NCI-H526 (cell line): ENCODE results near the gene SOX2.

ENCODE experiments used
- DNase-seq, 2 experiments: peaks; one replicate each; lab custom pipeline; 2025; lab: John Stamatoyannopoulos, UW

Gene SOX2

DNA sequence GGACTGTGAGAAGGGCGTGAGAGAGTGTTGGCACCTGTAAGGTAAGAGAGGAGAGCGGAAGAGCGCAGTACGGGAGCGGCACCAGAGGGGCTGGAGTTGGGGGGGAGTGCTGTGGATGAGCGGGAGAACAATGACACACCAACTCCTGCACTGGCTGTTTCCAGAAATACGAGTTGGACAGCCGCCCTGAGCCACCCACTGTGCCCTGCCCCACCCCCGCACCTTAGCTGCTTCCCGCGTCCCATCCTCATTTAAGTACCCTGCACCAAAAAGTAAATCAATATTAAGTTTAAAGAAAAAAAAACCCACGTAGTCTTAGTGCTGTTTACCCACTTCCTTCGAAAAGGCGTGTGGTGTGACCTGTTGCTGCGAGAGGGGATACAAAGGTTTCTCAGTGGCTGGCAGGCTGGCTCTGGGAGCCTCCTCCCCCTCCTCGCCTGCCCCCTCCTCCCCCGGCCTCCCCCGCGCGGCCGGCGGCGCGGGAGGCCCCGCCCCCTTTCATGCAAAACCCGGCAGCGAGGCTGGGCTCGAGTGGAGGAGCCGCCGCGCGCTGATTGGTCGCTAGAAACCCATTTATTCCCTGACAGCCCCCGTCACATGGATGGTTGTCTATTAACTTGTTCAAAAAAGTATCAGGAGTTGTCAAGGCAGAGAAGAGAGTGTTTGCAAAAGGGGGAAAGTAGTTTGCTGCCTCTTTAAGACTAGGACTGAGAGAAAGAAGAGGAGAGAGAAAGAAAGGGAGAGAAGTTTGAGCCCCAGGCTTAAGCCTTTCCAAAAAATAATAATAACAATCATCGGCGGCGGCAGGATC lies at the start of gene SOX2:
TSS of gene SOX2 (plus strand) at position 601 of the 811 bp plus-strand sequence. CDS start 436 bp downstream, outside the sequence.
- DNase-seq: peak; percentile 51 to 88

DNA sequence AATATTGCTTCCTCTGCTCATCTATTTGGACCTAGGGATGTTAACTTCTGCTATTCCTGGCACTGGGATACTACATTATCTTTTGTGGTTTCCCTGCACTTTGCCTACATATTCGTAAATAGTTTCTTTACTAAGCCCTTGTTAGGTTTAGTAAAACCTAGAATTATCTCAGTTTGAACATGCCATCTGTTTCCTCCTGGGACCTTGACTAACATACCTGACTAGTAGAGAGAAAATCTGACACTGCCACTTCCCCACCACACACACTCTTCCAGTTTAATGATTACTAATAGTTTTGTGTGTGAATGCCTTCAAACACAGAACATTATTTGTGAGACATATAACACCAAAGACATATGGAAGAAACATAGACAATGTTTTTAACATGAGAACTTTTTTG lies 28.2 kb upstream of the SOX2 start:
- no peak for DNase-seq

DNA sequence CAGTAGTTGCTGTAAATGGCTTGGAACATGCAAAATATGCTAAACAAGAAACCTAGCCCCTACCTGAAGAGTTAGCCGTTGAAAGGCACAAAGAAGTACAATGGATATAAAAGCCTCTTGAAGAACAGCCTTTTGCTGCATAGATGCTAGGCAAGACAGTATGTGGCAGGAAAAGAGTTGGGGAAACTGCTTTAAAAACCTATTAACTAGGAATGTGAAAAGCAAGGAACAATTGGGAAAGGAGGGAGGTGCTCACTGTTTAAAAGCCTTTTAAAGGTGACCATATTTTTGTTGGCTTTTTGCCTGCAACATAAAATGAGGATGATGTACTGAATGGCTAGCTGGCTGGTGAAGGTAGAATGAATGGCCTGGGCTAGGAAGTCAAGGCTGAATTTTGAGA lies 24.5 kb upstream of the SOX2 start:
- no peak for DNase-seq

DNA sequence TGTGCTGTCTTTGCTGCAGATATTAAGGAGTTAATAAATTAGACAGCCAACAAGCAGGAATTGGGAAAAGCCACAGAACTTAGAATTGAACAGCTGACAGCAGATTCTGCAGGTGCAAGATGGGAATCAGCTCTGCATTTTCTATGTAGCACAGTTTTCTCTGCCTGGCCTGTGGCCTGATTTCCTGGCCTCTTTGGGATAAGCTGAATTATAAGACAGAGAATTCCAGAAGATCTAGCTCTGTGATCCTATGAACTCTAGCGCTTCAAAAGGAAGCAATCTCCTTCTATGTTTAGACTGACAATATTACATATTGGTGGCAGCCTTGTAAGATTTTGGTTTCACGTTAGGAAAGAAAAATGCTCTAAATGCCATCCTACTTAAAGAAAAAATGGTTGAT lies 24.0 kb upstream of the SOX2 start:
- no peak for DNase-seq

DNA sequence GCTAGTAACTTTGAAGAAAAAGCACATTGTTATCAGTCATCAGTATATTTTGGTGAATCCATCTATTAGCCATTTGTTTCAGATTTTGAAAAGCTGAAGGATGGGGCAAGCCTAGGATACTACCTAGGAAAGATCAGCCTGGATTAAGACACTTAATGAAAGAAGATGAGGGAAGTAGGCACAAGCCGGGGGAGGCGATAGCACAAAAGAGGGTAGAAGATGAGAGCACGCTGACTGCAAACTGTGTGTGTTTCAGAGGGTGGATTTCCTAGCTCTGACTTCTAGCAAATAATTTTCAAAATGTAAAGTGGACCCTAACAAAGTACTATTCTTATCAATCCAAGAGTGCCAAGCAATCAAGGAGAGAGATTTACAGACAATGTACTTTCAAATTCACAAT lies 22.2 kb upstream of the SOX2 start:
- DNase-seq: no peak

DNA sequence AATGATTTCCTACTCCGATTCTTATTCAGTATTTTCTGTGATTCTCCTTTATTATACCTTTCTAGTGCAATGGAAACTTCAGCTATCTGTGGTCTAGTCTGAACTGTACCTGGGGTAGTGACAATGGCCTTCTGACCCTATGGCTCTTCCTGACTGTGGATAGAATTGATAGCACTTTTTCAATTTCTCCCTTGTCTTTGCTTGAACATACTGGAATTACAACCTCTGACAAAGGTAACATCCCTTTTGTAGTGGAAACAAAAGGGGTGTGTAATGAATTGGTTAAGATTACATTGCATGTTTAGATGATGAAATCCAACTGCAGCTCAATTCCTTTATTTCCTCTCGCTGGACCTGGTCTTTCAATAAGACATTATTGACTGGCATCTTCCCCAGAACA lies 21.0 kb upstream of the SOX2 start:
- DNase-seq: no peak

DNA sequence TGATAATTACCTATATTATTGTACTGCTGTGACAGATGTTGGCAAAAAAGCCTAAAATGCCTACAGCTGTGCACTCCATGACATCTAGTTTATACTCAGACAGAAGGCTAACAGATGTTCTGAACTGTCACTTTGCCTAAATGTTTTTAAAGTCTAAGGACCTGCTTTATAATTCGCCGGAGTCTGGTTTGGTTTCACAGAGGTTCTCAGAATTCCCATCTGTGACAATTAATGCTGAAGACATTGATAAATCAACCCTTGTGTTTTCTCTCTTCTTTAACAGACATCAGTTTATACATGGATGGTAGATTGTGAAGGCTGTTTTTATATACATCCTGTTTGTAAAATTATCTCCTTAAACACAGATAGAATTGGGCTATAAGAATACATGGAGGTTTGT lies 19.8 kb upstream of the SOX2 start:
- no peak for DNase-seq

DNA sequence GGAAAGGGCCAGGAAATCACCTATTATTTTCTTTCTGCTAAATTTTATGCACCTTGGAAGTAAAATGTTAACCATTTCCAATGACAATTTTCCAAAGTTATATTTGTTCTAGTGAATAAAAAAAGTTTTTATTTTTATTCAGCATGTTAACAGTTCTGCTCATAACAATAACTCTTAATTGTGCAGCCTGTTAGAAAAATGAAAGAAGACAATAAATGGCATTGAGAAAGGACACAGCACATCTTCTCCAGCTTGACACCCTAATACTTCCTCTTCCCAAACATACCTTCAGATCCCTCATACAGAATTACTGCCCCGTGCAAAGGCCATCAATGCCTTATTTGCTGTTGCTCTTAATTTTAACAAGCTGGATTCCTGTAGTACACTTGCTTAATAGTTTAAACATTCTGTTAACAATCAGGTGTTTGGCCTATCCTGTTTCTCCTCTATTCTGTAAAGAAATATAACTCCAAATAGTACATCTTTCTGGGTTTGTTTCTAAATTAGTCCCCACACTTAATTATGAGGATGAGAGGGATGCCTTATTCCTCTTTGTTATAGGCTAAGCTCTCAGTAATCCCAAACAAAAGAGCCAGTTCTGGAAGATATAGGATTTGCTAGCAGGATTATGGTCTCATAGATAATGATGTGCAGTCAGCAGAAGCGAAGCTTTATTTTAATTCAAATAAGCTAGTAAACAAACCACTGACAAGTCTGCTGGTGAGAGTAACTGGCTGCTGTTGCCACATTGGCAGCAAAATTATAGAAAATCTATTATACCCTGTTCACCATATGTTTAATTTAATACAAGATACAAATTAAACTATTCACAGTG lies 19.2 kb upstream of the SOX2 start:
- DNase-seq: no peak

DNA sequence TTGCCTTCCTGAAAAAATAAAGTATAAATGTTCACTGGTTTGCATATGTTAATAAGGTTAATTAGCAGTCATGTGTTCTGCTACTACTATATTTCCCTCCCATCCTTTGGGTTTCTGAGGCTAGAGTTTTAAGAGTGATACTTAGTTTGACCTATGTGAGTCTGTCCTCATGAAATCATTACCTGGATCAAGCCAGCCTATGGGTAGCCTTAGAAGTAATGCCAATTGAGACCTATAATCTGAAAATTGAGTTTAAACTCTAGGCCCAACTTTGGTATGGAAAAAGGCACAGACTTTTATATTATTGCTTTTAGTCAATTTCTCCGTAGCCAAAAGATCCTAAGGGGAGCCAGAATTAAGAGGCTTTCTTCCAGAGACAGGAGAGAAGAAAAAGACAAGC lies 18.4 kb upstream of the SOX2 start:
- DNase-seq: no peak

DNA sequence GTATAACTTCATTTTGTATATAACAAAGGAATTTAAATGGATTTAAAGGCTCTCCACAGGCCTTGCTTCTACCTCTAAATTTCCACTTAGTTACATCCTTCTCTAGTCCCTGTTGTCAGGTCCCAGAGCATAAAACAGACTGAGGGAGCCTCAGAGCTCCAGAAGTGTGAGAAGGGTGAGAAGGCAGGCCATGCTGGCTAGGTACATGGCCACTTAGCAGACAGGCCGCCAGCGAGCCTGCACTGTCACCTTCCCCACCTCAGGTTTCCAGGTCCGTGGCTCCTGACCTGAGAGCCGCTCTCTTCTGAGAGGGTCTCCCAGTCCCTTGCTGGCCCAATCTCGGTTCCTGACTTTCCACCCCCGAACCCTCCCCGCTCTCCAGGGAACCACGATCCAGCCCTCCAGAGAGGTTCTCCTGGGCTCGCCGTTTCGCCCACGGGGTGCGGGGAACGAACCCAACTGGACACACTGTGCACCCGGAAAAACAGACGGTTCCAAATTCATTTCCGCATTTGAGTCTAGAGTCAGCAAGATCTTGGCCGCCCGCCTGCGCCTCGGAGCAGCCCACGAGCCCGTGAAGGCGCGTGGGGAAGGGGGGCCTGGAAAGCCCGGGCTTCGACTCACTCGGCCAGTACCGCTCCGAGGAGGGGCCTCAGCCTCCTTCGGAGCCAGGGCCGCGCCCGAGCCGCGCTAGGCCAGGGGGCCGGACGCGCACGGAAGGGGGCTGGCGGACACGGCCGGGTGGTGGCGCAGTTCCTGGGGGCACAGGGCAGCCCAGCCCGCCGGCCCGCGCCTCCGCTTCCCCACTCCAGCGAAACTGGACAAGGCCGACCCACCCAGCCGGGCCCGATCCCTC lies 16.7 kb upstream of the SOX2 start:
- no peak for DNase-seq

DNA sequence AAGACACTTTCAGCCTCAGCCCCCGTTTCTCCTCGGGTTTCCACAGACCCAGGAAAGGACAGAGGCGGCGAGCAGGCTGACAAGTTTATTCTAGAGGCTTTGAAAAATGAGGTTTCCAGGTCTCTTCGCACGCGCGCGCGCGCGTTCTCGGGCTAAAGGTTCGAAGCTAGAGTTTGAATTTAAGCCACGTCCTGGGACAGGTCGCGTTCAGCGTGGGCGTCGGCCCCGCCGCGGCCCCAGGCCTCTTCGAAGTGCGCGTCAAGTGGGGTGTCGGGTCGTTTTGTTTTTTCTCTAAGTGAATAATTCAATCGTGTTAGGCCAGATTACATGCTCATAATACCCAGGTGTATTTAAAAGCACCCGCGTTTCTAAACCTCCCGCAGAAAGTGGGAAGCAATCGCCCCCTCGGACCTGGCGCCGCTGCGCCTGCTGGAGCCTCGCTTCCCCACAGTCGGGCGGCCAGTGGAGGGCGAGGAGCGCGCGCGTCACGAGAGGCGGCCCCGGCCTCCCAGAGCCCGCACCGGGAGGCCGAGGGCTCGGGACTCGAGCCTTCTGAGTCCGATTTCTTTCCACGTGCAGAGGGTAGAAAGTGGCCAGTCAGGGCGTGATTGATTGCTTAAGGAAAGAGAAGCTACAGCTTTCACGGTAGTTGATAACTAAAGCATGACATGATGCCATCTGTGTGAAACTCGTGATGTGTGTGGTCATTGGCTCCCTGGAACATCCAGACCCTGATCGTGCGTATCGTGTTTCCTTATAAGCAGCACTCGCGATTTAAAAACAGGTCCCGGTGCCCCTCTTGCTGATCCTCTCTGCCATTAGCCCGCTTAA lies 15.8 kb upstream of the SOX2 start:
- DNase-seq: peak in 1 of 2 experiments; percentile 15

DNA sequence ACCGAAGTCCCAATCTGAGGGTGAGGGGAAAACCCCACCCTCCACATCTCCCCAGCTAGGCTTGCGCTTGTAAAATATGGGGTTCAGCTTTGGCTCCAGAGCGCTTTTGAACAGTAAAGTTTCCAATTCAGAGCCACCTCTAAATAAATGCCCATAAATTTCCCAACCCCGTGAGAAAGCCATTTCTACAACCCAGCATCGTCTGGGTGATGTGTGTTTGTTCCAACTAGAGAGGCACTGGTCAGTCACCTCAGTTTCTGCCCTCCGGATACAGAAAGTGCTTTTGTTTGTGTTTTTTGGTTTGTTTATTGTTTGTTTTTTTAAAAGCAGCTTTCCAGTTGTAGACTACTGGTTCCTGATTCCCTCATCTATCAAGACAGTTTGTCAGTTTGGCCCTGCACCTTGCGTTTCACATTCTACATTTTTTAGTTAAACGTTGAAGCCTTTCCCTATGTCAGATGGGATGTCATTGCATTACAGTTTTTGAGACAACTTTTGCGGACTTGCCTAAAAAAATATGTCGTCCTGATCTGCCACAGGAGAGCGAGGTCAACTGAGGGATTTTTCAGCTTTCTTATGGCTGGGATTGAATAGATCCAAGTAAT lies 15.0 kb upstream of the SOX2 start:
- DNase-seq: no peak

DNA sequence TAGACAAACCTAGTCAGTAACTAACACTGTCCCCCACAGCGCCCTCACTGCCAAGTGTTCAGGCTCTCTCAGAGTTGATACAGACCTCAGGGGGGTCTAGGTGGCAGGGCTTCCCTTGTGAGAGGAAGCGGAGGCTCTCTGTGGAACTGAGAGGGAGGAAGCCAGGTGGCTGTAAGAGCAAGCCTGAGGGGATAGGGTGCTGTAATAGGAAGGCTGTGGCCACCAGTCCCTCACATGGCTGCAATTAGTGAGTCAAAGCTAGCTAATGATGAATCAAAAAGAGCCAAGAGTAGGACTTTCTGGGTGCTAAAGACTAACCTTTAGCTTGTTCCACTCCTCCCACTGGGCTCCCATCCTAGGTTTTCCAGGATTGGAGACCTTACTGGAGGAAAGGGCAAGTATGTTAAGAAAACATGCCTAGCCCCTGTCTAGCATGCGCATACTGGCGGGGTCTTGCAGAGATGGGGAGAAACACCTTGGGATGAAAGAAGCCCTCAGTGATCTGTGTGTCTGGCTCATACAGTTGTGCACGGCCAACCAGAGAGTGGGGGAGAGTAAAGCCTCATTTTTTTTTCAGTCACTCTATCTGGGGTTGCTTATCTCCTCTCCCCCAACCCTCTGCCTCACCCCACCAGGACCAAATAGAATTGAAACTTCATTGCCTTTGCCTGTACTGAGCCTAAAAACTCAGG lies 13.3 kb upstream of the SOX2 start:
- DNase-seq: no peak

DNA sequence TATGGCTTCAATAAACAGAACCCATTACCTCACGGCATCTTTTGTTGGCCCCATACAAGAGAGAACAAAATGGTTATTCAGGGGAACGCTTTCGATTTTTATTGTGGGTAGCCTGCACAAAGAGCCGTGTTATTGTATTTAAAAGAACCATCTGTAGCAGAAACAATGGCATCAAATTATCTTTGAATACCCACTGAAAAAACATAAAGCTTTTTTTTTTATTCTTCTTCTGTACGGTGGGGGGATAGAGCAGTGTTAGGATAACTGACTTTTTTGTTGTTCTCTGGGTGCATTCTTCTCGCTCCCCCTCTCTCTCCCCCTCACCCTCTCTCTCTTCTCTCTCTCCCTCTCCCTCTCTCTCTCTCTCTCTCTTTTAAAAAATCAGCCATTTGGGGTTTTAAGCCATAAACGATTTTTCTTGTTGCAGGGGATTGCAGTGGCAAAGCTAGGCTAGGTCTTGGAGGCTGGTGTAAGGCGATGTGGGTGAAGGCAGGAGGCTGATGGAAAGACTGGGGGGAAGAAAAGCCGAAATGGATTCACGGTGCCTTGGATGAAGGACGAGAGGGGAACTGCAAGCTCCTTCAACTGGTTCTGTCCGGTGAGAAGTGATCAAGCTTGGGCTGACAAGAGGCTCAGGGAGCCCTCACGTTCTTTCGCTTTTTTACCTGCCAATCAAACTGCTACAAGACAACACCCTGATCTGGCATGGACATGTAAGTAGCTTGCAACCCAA lies 12.4 kb upstream of the SOX2 start:
- DNase-seq: no peak

DNA sequence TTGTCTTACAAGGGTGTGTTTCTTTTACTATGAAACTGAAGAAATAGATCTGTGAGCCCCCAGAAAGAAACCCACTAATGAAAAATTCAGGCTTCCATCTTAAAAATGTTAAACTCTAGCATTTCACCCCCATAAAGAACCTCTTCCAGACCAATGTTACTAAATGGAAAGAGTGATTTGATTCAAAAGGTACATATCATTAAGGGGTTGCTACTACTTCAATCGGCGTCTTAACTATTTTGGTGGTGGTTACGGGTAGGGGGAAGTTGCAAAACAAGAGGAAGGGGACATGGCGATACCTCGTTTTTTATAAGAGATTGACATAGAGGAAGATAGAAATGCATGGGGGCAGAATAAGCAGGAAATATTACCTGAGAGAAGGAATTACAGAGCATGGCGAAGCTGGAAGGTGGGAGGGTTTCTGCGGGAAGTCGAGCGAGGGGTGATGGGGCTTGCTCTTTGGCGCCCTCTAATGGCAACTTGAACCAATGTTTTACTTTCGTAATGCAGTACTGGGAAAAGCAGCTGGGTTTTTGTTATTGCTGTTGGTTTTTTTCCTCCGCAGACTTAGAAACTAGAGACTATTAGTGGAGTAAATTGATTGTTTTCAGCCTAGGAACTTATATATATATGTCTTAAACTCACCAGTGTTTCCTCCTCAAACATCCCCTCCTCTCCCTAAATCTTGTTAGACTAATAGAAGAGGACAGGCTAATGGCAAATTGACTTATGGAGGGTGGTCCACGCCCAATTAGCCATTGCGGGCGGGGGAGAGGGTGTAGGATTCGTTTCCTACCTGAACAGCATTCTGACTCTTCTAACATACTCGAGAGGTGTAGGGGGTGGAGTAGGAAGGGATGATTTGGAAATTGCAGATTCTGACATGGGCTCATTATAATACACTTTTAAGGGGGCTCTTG lies 11.3 kb upstream of the SOX2 start:
- peak; percentile 28 to 82 for DNase-seq

DNA sequence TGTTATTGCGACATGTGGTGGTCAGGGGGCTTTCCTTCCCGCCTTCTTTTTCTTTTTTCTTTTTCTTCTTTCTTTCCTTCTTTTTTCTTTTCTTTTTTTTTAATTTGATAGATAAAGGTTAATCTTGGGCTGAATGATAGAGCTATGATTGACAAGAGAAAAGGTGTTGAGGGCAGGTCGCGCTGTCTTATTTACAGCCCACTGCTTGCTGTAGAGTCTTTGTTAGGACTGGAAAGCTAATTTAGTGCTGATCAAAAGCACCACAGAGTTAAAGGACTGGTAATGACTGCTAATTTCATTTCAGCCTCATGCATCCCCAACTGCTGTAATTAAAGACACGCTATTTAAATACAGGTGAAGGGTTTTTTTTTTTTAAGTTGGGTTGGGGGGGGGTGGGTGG lies 10.6 kb upstream of the SOX2 start:
- no peak for DNase-seq

DNA sequence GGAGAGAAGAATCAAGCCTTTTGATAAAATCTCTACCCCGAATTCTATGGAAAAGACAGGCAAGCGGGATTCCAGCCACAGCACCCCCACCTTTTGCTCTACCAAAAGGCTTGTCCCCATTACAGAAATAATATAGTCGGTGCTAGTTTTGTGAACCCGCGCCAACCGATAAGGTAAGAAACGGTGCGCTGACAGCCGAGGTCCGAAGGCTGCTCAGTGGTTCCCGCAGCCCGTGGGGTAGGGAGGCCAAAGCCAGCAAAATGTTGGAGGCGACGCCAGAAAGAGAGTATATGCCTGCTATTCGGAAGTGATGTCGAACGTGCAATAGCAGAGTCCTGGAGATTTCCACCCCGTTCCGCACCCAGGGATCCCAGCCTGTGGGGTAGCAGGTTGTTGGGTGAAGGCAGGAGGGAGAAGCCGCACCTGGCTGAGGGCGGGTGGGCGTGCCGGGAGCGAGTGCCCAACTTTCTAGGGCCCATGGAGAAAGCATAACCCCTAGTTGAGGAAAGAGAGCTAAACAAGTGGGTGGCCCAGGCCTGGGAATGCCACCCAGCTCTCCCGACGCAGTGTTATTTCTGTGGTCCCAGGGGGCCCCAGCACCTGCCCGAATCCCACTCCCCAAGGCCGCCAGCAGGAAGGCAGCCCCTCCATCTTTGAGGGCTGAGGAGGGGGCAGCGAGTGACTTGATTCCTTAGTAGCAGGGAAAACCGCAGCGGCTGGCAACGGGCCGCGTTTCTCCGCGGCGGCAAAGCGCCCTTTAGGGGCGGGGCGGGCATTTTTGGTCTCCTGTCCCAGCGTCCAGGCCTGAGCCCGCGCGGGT lies 7.9 kb upstream of the SOX2 start:
- no peak for DNase-seq
